PC-3 (cell line): ENCODE measurements around the gene MCEMP1.

Source experiments
- EZH2 ChIP-seq: fragments of 300-600 bp; sonication (generic); IDR thresholded peaks from one replicate; pipeline ENCODE4 v1.6.1; 2017; ENCODE audit warnings: antibody characterized with exemption, mild to moderate bottlenecking, low read length; ENCODE audit not compliant: unreplicated experiment
- TF ChIP-seq, protein P1 (sequence below): fragments of 300-600 bp; sonication (generic); conservative IDR thresholded peaks from 2 replicates; pipeline ENCODE4 v1.5.1; 2017; ENCODE audit warnings: antibody characterized with exemption, low read depth, mild to moderate bottlenecking, low read length

DNA sequence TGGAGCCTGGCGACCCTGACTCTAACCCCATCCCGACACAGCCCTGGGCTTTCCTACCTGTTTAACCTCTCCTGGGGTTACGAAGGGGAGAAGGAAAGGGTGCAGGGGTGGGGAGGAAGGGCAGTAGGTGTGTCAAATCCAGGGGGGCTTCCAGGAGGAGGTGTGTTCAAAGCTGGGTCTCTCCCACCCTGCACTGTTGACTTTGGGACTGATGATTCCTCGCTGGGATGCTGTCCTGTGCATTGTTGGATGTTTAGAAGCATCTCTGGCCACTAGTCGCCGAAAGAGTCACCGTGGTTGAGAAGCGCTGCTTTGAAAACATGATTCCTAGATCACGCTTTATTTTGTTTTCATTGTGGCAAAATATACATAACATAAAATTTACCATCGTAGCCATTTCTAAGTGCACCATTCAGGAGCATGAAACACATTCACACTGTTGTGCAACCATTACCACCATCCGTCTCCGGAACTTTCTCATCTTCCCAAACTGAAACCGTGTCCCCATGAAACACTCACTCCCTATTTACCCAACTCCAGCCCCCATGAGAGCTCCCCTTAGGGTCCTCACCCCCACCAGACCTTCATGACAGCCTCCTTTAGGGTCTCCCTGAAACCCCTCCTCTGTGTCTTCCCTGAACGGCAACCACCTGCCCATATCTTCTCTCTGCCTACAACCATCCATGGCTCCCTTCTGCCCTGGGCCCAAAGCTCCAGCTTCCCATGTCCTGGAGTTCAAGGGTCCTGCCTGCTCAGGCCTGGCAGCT, 29.5 kb downstream of the MCEMP1 start:
- TF ChIP-seq, protein P1, sequence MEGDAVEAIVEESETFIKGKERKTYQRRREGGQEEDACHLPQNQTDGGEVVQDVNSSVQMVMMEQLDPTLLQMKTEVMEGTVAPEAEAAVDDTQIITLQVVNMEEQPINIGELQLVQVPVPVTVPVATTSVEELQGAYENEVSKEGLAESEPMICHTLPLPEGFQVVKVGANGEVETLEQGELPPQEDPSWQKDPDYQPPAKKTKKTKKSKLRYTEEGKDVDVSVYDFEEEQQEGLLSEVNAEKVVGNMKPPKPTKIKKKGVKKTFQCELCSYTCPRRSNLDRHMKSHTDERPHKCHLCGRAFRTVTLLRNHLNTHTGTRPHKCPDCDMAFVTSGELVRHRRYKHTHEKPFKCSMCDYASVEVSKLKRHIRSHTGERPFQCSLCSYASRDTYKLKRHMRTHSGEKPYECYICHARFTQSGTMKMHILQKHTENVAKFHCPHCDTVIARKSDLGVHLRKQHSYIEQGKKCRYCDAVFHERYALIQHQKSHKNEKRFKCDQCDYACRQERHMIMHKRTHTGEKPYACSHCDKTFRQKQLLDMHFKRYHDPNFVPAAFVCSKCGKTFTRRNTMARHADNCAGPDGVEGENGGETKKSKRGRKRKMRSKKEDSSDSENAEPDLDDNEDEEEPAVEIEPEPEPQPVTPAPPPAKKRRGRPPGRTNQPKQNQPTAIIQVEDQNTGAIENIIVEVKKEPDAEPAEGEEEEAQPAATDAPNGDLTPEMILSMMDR = no peak
- no peak for TF ChIP-seq EZH2
